H4 (cell line): ENCODE data around the gene AGAP1. TPM values are rescaled to one million over a fixed set of nuclear protein-coding genes. Genes with fewer than 3 reads are reported as not detected.
A peak's percentile ranks its signal among the peaks of the same experiment; 100 is the strongest.

Experiments used
- DNase-seq: peaks from one replicate; pipeline ENCODE4 v3.0.0-alpha.2; 2015; ENCODE audit warnings: low spot score
- total RNA-seq: library from RNA; depleted of rRNA; stranded (reverse); fragments of >200 nt; shearing (Covaris generic); gene quantifications from 2 replicates; pipeline ENCODE4 v1.2.3, GENCODE V29; 2014

AGAP1 gene
- total RNA-seq, 1 experiment from 2014 or later: 7.0 TPM

GRCh38 chr2:236159778-236160170, 665.9 kb downstream of the AGAP1 start:
- DNase-seq: no peak

GRCh38 chr2:236160366-236161081, 666.7 kb downstream of the AGAP1 start:
- no peak for DNase-seq

- no peak for DNase-seq
Measured at GRCh38 chr2:236161082-236161462, 667.2 kb downstream of the AGAP1 start.

- no peak for DNase-seq
Measured at GRCh38 chr2:236161531-236161930, 667.7 kb downstream of the AGAP1 start.

GRCh38 chr2:236162031-236162845, 668.4 kb downstream of the AGAP1 start:
- DNase-seq: no peak

GRCh38 chr2:236162882-236163470, 669.1 kb downstream of the AGAP1 start:
- DNase-seq: no peak

GRCh38 chr2:236163471-236164200, 669.8 kb downstream of the AGAP1 start:
- DNase-seq: no peak

- DNase-seq: no peak
Measured at GRCh38 chr2:236164201-236164924, 670.5 kb downstream of the AGAP1 start.

GRCh38 chr2:236164925-236165841, 671.3 kb downstream of the AGAP1 start:
- no peak for DNase-seq

- no peak for DNase-seq
Measured at GRCh38 chr2:236165842-236166795, 672.3 kb downstream of the AGAP1 start.

- DNase-seq: no peak
Measured at GRCh38 chr2:236166796-236167296, 673.0 kb downstream of the AGAP1 start.

GRCh38 chr2:236167297-236168109, 673.7 kb downstream of the AGAP1 start:
- peak; percentile 23 for DNase-seq

GRCh38 chr2:236168110-236169080, 674.6 kb downstream of the AGAP1 start, which contains the start of gene GBX2:
GBX2 (minus strand) TSS chr2:236168386; CDS start chr2:236167971, 415 bp downstream.
- DNase-seq: peak; percentile 69

GRCh38 chr2:236169151-236169721, 675.4 kb downstream of the AGAP1 start:
- DNase-seq: no peak

GRCh38 chr2:236169741-236170589, 676.1 kb downstream of the AGAP1 start:
- DNase-seq: no peak
